K562 (cell line): ENCODE measurements around the gene CIAO1. TPM values are rescaled to one million over a fixed set of nuclear protein-coding genes. Genes with fewer than 3 reads are reported as not detected.

Experiments used
- ATAC-seq: fragments of 200-7000 bp; cut with Tn5 transposase; 3 replicates; pipeline ENCODE4 v1.9.1; 2020; ENCODE audit warnings: moderate library complexity
- BruUV-seq: library from RNA; stranded (reverse); fragments of 400-500 nt; replicated peaks from 2 replicates; lab custom pipeline; 2021; lab: Mats Ljungman, UMichigan
- CTCF ChIA-PET: fragments of 300-600 bp; formaldehyde crosslinking; extraction: SDS; loops from one replicate; lab custom pipeline; 2021; ENCODE audit warnings: low intra/inter-chr PET ratio; lab: Yijun Ruan, JAX
- POLR2A ChIA-PET: fragments of 300-600, 350-650 bp; sonication (Branson Sonifier 250); formaldehyde crosslinking; extraction: SDS; loops from one replicate; lab custom pipeline; 2021; ENCODE audit warnings: antibody characterized with exemption, inconsistent platforms; lab: Yijun Ruan, JAX
- DNase-seq, 4 experiments: peaks; one replicate each; pipeline versions ENCODE4 v3.0.0 to v3.0.0-alpha.2; 2011 to 2018; ENCODE audit warnings: low spot score in 3 of 4, mixed read lengths in 3 of 4; ENCODE audit errors: extremely low read depth in 1 of 4
- FAIRE-seq: peaks from 2 replicates; lab custom pipeline; 2011; peaks lifted over from hg19 to GRCh38; lab: Jason Lieb, UNC
- H2AFZ ChIP-seq: 2 replicates; pipeline ENCODE4 v1.6.0; 2011; ENCODE audit warnings: low read depth, low read length, control low read depth, inconsistent platforms
- H3K27ac ChIP-seq: fragments of 200-600 bp; 3 replicates; pipeline ENCODE4 v1.8.0; 2011; ENCODE audit warnings: low read depth, mild to moderate bottlenecking, control low read depth, inconsistent platforms, low read length, moderate library complexity, mixed read lengths; ENCODE audit errors: extremely low read depth
- H3K27me3 ChIP-seq, 2 experiments: fragments of 300-600 bp in 1 of 2; 2 replicates in 1 of 2; 3 replicates in 1 of 2; pipeline versions ENCODE4 v1.6.0 to v1.8.0; 2011; ENCODE audit warnings: inconsistent platforms in 2 of 2, low read length in 2 of 2, mild to moderate bottlenecking in 1 of 2, mixed read lengths in 1 of 2, moderate library complexity in 1 of 2; ENCODE audit not compliant: control insufficient read depth in 2 of 2, insufficient read depth in 2 of 2
- H3K36me3 ChIP-seq: fragments of 300-600 bp; 3 replicates; pipeline ENCODE4 v1.8.0; 2011; ENCODE audit warnings: mild to moderate bottlenecking, low read length, inconsistent platforms; ENCODE audit not compliant: control insufficient read depth, insufficient read depth
- H3K4me1 ChIP-seq, 2 experiments: fragments of 200-600 bp in 1 of 2; replicated peaks in 1 of 2; 2 replicates in 1 of 2; 3 replicates in 1 of 2; pipeline versions ENCODE4 v1.5.1 to v1.8.0; 2011; ENCODE audit warnings: inconsistent platforms in 2 of 2, low read length in 2 of 2, mild to moderate bottlenecking in 1 of 2, mixed read lengths in 1 of 2, moderate library complexity in 1 of 2; ENCODE audit not compliant: control insufficient read depth in 2 of 2, insufficient read depth in 2 of 2
- H3K4me2 ChIP-seq: 2 replicates; pipeline ENCODE4 v1.6.1; 2011; ENCODE audit warnings: low read length, control low read depth, inconsistent platforms, mixed read lengths; ENCODE audit not compliant: insufficient read depth
- H3K4me3 ChIP-seq: fragments of 200-600 bp; sonication (generic), shearing (Covaris generic); 2 replicates; pipeline ENCODE4 v1.5.1; 2016; ENCODE audit warnings: control low read depth, inconsistent platforms
- H3K79me2 ChIP-seq: fragments of 200-600 bp; 3 replicates; pipeline ENCODE4 v1.8.0; 2011; ENCODE audit warnings: low read length, inconsistent platforms; ENCODE audit not compliant: control insufficient read depth, insufficient read depth
- H3K9ac ChIP-seq, 2 experiments: 2 replicates each; pipeline versions ENCODE4 v1.6.0 to v1.6.1; 2011; ENCODE audit warnings: low read depth in 2 of 2, low read length in 2 of 2, control low read depth in 1 of 2, inconsistent platforms in 1 of 2, mild to moderate bottlenecking in 1 of 2, mixed read lengths in 1 of 2; ENCODE audit not compliant: insufficient read depth in 1 of 2
- H3K9me1 ChIP-seq: one replicate; pipeline ENCODE4 v1.6.0; 2011; ENCODE audit warnings: inconsistent platforms, mild to moderate bottlenecking, low read length, moderate library complexity; ENCODE audit not compliant: control insufficient read depth, insufficient read depth
- H3K9me3 ChIP-seq: replicated peaks from 2 replicates; pipeline ENCODE4 v1.5.1; 2011; ENCODE audit warnings: low read depth, low read length, inconsistent platforms; ENCODE audit not compliant: control insufficient read depth, insufficient read depth
- H4K20me1 ChIP-seq: replicated peaks from 2 replicates; pipeline ENCODE4 v1.6.1; 2011; ENCODE audit warnings: low read length, inconsistent platforms, mixed read lengths; ENCODE audit not compliant: control insufficient read depth, insufficient read depth
- NFE2 ChIP-seq: IDR thresholded peaks from 2 replicates; pipeline ENCODE4 v1.6.1; 2014; ENCODE audit warnings: antibody characterized with exemption, low read depth
- NFIC ChIP-seq: fragments of 450-650 bp; IDR thresholded peaks from 2 replicates; pipeline ENCODE4 v1.6.1; 2017; ENCODE audit warnings: mild to moderate bottlenecking, inconsistent platforms
- NKRF ChIP-seq: fragments of 450-650 bp; IDR thresholded peaks from 2 replicates; pipeline ENCODE4 v1.6.1; 2016; ENCODE audit warnings: borderline replicate concordance
- SIRT6 ChIP-seq: IDR thresholded peaks from one replicate; pipeline ENCODE4 v1.6.1; 2012; ENCODE audit warnings: low read depth, mild to moderate bottlenecking, control low read depth, inconsistent platforms, low read length, moderate library complexity
- THAP7 ChIP-seq: fragments of 250-450 bp; sonication (Bioruptor Pico); IDR thresholded peaks from 2 replicates; pipeline ENCODE4 v1.5.0; 2021
- ZBTB7A ChIP-seq: IDR thresholded peaks from 2 replicates; pipeline ENCODE4 v1.6.1; 2011; ENCODE audit warnings: low read depth, mild to moderate bottlenecking, low read length, moderate library complexity, borderline replicate concordance; ENCODE audit not compliant: control insufficient read depth
- ZNF780A ChIP-seq: fragments of 250-450 bp; sonication (Bioruptor Pico); IDR thresholded peaks from 2 replicates; pipeline ENCODE4 v1.5.0; 2021; ENCODE audit warnings: mild to moderate bottlenecking
- WGBS: fragments of 100-300 bp; shearing (Covaris generic); methylation state at CpG from one replicate; pipeline ENCODE4 v1.1.6; 2016; ENCODE audit warnings: low coverage, mixed read lengths; ENCODE audit not compliant: insufficient coverage; ENCODE audit errors: missing lambda C conversion rate; 5-methylcytosine and 5-hydroxymethylcytosine counted together
- in situ Hi-C: fragments of 300-500 bp; cut with MboI; formaldehyde crosslinking; loops from 4 replicates; pipeline ENCODE4 v1.15.0; 2018; ENCODE audit warnings: inconsistent platforms, mixed read lengths
- intact Hi-C: fragments of 100-400 bp; cut with micrococcal nuclease; formaldehyde crosslinking; loops from 2 replicates; pipeline ENCODE4 v1.14.2; 2022
- polyA plus RNA-seq, 8 experiments: library from polyadenylated mRNA; depleted of rRNA in 4 of 8; stranded (reverse) in 5 of 8; unstranded in 3 of 8; fragments of >200 nt; fragmentation: Nextera tagmentation in 2 of 8; fragmentation: Illumina TruSeq in 1 of 8; extraction: Ambion mirVana in 2 of 8; extraction: Trizol in 1 of 8; gene quantifications; 2 replicates each; pipeline versions ENCODE4 v1.2.1 to v1.2.3, GENCODE V29; 2011 to 2014; ENCODE audit warnings: inconsistent platforms in 1 of 8, missing spikeins in 1 of 8
- total RNA-seq, 7 experiments: library from RNA; depleted of rRNA in 6 of 7; stranded (reverse); fragments of >200 nt in 6 of 7; fragmentation: Illumina TruSeq in 2 of 7; extraction: Trizol in 2 of 7; gene quantifications; 2 replicates each; pipeline versions ENCODE4 v1.2.1 to v1.2.3, GENCODE V29; 2011 to 2021; ENCODE audit warnings: low replicate concordance in 1 of 7
- TF ChIP-seq, protein P1 (sequence below): sonication (generic); formaldehyde crosslinking; IDR thresholded peaks from 2 replicates; pipeline ENCODE4 v1.8.0; 2022; ENCODE audit warnings: mild to moderate bottlenecking, missing genetic modification reagents

The CIAO1 gene
- total and polyA plus RNA-seq, 9 of the 15 experiments (the other 6 are each of a cell fraction or from before 2014, with no cell fraction given), result 11.4 to 156 (median 92.8) TPM

- DNase-seq (no peak), FAIRE-seq (no peak), ATAC-seq (no peak)
- TF ChIP-seq NFIC, result peak; percentile 38; the same call in 1 of the 2 replicates
- TF ChIP-seq NFE2, result no peak
- Histone ChIP-seq H3K4me2 (no peak overlapping the region), H3K79me2 (no peaks in the 10 kb centered on the region), H3K9me3 (no peaks in the 10 kb centered on the region), H3K27me3 (no peaks in the 10 kb centered on the region), H3K9ac (no peak overlapping the region), H3K9me1 (peaks cover 3% of the 10 kb centered on the region), H3K4me1 (no peaks in the 10 kb centered on the region), H2AFZ (no peak overlapping the region), H3K36me3 (no peaks in the 10 kb centered on the region; the same call in 2 of the 3 replicates), H3K4me3 (no peak overlapping the region), H3K27ac (no peak overlapping the region), H4K20me1 (no peaks in the 10 kb centered on the region)
- in situ Hi-C loops (no loop called here), intact Hi-C loops (no loop called here)
- ChIA-PET CTCF (no interaction called here), POLR2A (interaction anchor here (0.7 to 2.2 kb wide), 4 partner anchors 9 to 496 kb away, joined by 3 to 5 read pairs (median 4); no protein-coding TSS in a partner anchor)
- no TSS peak for BruUV-seq
- 93% methylated on average over 1 of the region's 1 CpG for WGBS
These were observed 29.1 kb upstream of the CIAO1 start for GRCh38 chr2:96236882-96237281.

DNA sequence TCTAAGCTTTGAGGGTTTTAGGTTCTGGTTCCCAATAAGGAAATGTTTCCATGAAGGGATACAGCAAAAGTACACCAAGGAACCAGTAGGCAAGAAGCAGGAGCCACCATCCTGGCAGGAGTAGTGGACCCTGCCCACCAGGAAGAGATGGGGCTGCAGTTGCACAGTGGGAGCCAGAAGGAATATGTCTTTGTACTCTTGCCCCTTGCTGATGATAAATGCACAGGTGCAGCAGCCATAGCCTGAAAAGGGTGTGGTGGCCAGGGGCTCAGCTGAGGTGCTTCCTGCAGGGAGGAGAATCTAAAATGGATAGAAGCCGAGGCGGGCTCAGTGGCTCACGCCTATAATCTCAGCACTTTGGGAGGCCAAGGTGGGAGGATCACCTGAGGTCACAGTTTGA lies 27.8 kb upstream of the CIAO1 start:
- Histone ChIP-seq H2AFZ (no peak overlapping the region), H3K9ac (no peak overlapping the region), H3K9me1 (peaks cover 3% of the 10 kb centered on the region), H4K20me1 (no peaks in the 10 kb centered on the region), H3K36me3 (no peaks in the 10 kb centered on the region; the same call in 2 of the 3 replicates), H3K9me3 (no peaks in the 10 kb centered on the region), H3K4me1 (no peaks in the 10 kb centered on the region), H3K4me3 (no peak overlapping the region), H3K79me2 (no peaks in the 10 kb centered on the region), H3K27me3 (no peaks in the 10 kb centered on the region), H3K27ac (no peak overlapping the region), H3K4me2 (no peak overlapping the region)
- intact Hi-C loops (no loop called here), in situ Hi-C loops (no loop called here)
- no TSS peak for BruUV-seq
- WGBS, result 85% methylated on average over 3 of the region's 3 CpGs
- ATAC-seq (no peak), DNase-seq (no peak), FAIRE-seq (no peak)
- ChIA-PET POLR2A (interaction anchor here (1.5 to 3.5 kb wide), 2 partner anchors 8 to 11 kb away, joined by 5 to 14 read pairs; no protein-coding TSS in a partner anchor), CTCF (no interaction called here)
- TF ChIP-seq THAP7 (CRISPR knock-in tag) (no peak), ZNF780A (CRISPR knock-in tag) (no peak), NKRF (no peak), SIRT6 (no peak), ZBTB7A (no peak)
- TF ChIP-seq, protein P1, sequence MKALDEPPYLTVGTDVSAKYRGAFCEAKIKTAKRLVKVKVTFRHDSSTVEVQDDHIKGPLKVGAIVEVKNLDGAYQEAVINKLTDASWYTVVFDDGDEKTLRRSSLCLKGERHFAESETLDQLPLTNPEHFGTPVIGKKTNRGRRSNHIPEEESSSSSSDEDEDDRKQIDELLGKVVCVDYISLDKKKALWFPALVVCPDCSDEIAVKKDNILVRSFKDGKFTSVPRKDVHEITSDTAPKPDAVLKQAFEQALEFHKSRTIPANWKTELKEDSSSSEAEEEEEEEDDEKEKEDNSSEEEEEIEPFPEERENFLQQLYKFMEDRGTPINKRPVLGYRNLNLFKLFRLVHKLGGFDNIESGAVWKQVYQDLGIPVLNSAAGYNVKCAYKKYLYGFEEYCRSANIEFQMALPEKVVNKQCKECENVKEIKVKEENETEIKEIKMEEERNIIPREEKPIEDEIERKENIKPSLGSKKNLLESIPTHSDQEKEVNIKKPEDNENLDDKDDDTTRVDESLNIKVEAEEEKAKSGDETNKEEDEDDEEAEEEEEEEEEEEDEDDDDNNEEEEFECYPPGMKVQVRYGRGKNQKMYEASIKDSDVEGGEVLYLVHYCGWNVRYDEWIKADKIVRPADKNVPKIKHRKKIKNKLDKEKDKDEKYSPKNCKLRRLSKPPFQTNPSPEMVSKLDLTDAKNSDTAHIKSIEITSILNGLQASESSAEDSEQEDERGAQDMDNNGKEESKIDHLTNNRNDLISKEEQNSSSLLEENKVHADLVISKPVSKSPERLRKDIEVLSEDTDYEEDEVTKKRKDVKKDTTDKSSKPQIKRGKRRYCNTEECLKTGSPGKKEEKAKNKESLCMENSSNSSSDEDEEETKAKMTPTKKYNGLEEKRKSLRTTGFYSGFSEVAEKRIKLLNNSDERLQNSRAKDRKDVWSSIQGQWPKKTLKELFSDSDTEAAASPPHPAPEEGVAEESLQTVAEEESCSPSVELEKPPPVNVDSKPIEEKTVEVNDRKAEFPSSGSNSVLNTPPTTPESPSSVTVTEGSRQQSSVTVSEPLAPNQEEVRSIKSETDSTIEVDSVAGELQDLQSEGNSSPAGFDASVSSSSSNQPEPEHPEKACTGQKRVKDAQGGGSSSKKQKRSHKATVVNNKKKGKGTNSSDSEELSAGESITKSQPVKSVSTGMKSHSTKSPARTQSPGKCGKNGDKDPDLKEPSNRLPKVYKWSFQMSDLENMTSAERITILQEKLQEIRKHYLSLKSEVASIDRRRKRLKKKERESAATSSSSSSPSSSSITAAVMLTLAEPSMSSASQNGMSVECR, result no peak
